ENCODE measurements around the gene SELENOF.
"Not testable (repeated sequence)": the region's sequence is repeated elsewhere in the genome, so short reads cannot be mapped to it uniquely, and the experiment has no call there.

- TF ChIP-seq CTCF, POLR2A (IDR thresholded peaks at IDR 0.05): not testable (repeated sequence)
These were observed 94.0 kb downstream of the SELENOF start for GRCh38 chr1:86819970-86820369.
